ENCODE results near the gene GPR148.

The GPR148 gene

DNA sequence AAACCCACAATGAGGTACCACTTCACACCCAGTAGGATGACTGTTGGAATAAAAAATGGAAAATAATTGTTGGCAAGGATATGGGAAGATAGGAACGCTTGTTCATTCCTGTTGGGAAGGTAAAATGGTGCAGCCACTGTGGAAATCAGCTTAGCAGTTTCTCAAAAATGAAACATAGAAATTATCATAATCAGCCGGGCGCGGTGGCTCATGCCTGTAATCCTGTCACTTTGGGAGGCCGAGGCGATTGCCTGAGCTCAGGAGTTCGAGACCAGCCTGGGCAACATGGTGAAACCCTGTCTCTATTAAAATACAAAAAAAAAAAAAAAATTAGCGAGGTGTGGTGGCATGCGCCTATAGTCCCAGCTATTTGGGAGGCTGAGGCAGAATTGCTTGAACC is 49.9 kb downstream of the GPR148 start:
- DNase-seq, result no peak
